BE2C (cell line): ENCODE data around the gene AHCY.

Experiments used
- DNase-seq: peaks from one replicate; pipeline ENCODE4 v3.0.0-alpha.2; 2020
- H3K27me3 ChIP-seq: fragments of 250-450 bp; sonication (Bioruptor Pico); 2 replicates; pipeline ENCODE4 v1.5.1; 2020; ENCODE audit warnings: mild to moderate bottlenecking
- H3K36me3 ChIP-seq: fragments of 250-450 bp; sonication (Bioruptor Pico); 2 replicates; pipeline ENCODE4 v1.5.1; 2020; ENCODE audit warnings: mild to moderate bottlenecking
- H3K4me1 ChIP-seq: fragments of 250-450 bp; sonication (Bioruptor Pico); 2 replicates; pipeline ENCODE4 v1.5.1; 2020
- H3K4me3 ChIP-seq: 2 replicates; pipeline ENCODE4 v1.5.1; 2011; ENCODE audit warnings: low read depth, low read length
- H3K9me3 ChIP-seq: fragments of 250-450 bp; sonication (Bioruptor Pico); 2 replicates; pipeline ENCODE4 v1.5.1; 2020
- CTCF ChIP-seq: IDR thresholded peaks from 2 replicates; pipeline ENCODE4 v1.5.1; 2012; ENCODE audit warnings: mild to moderate bottlenecking, low read depth, low read length

AHCY gene

GRCh38 chr20:34281177-34281576, 22.0 kb downstream of the AHCY start:
- Histone ChIP-seq H3K27me3 (no peaks in the 10 kb centered on the region), H3K4me1 (no peaks in the 10 kb centered on the region), H3K9me3 (no peaks in the 10 kb centered on the region), H3K36me3 (peaks cover 89% of the 10 kb centered on the region), H3K4me3 (no peak overlapping the region)
- TF ChIP-seq CTCF, result no peak
- no peak for DNase-seq

GRCh38 chr20:34274694-34275093, 28.5 kb downstream of the AHCY start:
- no peaks in the 10 kb centered on the region for H3K4me1 ChIP-seq

GRCh38 chr20:34271956-34272355, 31.2 kb downstream of the AHCY start:
- H3K4me1 ChIP-seq, result no peaks in the 10 kb centered on the region
- H3K36me3 ChIP-seq, result peaks cover 35% of the 10 kb centered on the region
- no peaks in the 10 kb centered on the region for H3K9me3 ChIP-seq
- H3K4me3 ChIP-seq, result no peak overlapping the region
- no peaks in the 10 kb centered on the region for H3K27me3 ChIP-seq
- DNase-seq, result no peak
- no peak for TF ChIP-seq CTCF

More at GRCh38 chr20:34274694-34275093, 28.5 kb downstream of the AHCY start:
- Histone ChIP-seq H3K9me3 (no peaks in the 10 kb centered on the region), H3K27me3 (no peaks in the 10 kb centered on the region), H3K4me3 (no peak overlapping the region), H3K36me3 (peaks cover 55% of the 10 kb centered on the region)
- DNase-seq, result no peak
- TF ChIP-seq CTCF, result no peak

- TF ChIP-seq CTCF, result no peak
- Histone ChIP-seq H3K36me3 (peaks cover 17% of the 10 kb centered on the region), H3K4me1 (no peaks in the 10 kb centered on the region), H3K4me3 (no peak overlapping the region), H3K27me3 (no peaks in the 10 kb centered on the region), H3K9me3 (no peaks in the 10 kb centered on the region)
- DNase-seq, result no peak
Observed at GRCh38 chr20:34269996-34270627, 33.0 kb downstream of the AHCY start.

GRCh38 chr20:34268851-34269636, 34.1 kb downstream of the AHCY start:
- peaks cover 8% of the 10 kb centered on the region for H3K36me3 ChIP-seq
- peak overlapping the region; percentile 59 for H3K4me3 ChIP-seq
- no peaks in the 10 kb centered on the region for H3K4me1 ChIP-seq
- no peak for TF ChIP-seq CTCF
- H3K9me3 ChIP-seq, result no peaks in the 10 kb centered on the region
- peak; percentile 51 for DNase-seq
- no peaks in the 10 kb centered on the region for H3K27me3 ChIP-seq

- Histone ChIP-seq H3K4me1 (no peaks in the 10 kb centered on the region), H3K9me3 (no peaks in the 10 kb centered on the region), H3K4me3 (no peak overlapping the region), H3K36me3 (no peaks in the 10 kb centered on the region), H3K27me3 (no peaks in the 10 kb centered on the region)
- no peak for DNase-seq
- no peak for TF ChIP-seq CTCF
Observed at GRCh38 chr20:34268145-34268544, 35.0 kb downstream of the AHCY start.
